ENCODE data around the gene UPK3BL1.
"Not testable (repeated sequence)": the region's sequence is repeated elsewhere in the genome, so short reads cannot be mapped to it uniquely, and the experiment has no call there.

The UPK3BL1 gene, protein sequence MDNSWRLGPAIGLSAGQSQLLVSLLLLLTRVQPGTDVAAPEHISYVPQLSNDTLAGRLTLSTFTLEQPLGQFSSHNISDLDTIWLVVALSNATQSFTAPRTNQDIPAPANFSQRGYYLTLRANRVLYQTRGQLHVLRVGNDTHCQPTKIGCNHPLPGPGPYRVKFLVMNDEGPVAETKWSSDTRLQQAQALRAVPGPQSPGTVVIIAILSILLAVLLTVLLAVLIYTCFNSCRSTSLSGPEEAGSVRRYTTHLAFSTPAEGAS

DNA sequence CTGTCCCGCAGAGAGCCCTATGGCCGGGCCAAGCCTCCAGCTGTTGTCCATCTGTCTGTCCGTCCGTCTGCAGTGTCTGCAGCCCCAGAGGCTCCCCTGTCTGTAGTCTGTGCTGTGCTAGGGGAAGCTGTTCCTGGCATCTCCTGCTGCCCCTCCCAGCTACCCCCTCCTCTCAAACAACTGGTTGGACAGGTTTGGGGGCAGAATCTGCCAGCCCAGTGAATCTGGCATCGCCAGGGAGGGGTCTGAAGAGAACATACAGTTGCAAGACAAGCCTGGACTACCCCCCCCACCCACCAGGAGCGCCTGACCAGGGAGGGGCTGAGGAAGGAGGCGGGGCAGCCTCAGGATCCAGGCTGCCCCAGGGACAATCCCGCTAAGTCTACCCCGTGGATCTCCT is at the start of gene UPK3BL1:
Gene UPK3BL1 (minus strand): TSS at position 101 of the 400 bp plus-strand sequence. CDS start 50 bp downstream, at position 51.
- not testable (repeated sequence) for DNase-seq

DNA sequence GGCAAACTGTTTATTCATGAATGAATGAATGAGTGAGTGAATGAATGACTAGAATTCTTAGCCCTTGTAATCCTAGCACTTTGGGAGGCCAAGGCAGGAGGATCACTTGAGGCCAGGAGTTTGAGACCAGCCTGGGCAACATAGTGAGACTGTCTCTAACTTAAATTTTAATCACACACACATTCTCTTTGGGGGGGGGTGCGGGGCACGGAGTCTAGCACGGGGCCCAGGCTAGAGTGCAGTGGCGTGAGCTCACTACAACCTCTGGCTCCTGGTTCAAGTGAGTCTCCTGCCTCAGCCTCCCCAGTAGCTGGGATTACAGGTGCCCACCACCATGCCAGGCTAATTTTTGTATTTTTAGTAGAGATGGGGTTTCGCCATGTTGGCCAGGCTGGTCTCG is 48.0 kb upstream of the UPK3BL1 start:
- DNase-seq: not testable (repeated sequence)

DNA sequence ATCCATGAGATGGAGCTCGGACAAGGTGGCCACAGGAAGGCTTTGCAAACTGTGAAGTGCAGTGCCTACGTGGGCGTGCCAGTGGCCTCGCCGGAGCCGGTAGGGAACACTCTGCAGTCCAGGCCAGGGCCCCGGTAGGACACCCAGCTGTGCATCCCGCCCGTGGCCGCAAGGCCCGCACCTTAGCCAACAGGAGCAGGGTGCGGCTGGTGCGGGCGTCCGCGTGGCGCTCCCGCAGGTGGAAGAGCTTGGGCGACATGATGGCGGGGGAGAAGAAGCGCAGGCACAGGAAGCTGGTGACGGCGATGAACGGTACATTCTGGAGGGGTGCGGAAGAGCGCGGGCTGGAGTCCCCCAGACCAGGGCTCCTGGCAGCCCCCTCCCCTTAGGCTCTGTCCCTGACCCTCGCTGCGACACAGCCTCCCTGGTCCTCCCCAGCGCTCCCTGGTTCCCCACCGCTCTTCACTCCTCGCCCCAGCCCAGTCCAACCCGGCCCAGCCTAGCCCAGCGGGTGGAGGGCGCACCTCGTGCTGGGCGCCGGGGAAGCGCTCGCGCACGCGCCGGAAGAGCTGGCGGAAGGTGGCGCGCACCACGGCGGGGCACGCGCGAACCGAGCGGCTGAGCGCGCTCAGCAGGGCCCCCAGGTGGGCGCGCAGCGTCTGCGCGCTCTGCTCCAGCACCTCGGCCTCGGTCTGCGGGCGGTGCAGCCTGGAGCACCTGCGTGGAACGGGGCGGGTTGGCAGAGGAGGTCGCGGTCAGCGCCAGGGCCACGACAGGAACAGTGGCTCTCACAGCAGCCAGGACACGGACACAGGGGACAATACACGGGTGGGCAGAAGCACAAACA is 47.1 kb upstream of the UPK3BL1 start:
- not testable (repeated sequence) for DNase-seq

DNA sequence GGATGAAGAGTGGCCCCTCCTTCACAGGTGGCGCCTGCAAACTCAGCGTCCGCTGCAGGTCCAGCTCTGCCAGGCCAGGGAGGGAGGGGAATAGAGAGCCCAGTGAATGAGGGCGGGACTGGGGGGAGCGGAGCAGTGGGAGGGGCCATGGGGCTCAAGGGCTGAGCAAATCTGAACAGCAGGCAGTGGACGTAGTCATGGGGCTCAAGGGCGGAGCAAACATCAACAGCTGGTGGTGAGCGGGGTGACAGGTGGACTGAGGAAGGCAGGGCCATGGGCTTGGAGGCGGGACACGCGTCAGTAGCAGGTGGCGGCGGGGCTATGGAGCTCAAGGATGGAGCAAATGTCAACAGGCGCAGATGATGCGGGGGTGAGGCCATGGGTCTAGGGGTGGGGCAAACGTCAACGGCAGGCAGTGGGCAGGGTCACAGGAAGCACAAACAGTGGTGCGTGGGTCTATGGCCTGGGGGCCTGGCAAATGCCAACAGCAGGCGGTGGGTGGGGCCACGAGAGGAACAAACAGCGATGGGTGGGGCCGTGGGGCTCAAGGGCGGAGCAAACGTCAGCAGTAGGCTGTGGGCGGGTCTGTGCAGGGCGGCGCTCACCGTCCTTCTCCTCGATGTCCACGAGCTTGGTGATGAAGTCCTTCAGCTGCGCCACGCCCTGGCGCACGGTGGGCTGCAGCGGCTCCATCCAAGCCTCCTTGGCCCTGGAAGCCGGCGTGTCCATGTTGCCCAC is 45.9 kb upstream of the UPK3BL1 start:
- not testable (repeated sequence) for DNase-seq

DNA sequence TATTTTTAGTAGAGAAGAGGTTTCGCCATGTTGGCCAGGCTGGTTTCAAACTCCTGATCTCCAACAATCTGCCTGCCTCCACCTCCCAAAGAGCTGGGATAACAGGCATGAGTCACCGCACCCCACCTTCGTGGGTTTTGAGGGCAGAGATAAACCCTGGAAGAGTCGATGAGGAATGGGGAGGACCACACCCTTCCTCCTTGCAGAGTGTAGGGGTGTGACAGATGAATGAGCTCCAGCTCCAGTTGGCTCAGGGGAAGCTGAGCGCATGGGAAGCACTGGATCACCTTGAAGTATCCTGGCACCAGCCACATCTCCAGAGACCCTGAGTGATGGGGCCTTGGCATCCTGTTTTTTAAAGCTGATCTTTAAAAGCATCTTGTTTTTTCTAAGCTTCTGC is 40.0 kb upstream of the UPK3BL1 start:
- not testable (repeated sequence) for DNase-seq

DNA sequence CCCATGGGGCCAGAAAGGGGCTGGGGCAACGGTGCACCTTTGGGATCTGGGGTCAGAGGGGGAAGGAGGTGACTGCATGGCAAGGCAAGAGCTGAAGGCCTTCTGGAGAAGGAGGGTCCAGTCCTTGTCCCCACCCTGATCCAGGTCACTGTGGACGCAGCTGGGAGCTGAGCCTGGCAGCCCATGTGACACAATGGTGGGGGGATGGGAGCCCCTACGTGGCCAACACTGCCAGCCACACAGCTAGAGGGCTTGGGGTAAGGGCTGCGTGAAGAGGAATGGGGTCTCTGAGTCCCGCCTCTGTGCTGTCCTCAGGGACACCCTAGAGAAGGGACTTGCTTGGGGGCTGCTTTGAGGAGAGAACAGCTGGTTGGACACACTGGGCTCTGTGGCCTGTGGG is 38.2 kb upstream of the UPK3BL1 start:
- not testable (repeated sequence) for DNase-seq

DNA sequence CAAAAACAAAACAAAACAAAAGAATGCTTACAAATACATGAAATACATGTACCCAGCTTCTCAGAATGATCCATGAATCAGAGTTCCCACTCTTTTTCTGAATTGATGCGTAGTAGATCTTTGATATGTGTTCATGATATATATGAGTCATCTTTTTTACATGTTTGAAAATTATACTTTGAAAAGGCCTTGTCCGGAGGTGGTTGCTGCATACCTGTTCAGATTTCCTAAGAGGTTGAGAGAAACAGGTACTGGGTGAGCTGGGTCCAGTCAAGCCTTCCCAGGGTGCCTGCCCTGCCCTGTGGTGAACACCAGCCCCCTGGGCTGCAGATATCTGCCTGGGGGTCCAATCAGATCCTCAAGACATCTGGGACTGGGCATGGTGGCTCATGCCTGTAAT is 33.0 kb upstream of the UPK3BL1 start:
- not testable (repeated sequence) for DNase-seq

DNA sequence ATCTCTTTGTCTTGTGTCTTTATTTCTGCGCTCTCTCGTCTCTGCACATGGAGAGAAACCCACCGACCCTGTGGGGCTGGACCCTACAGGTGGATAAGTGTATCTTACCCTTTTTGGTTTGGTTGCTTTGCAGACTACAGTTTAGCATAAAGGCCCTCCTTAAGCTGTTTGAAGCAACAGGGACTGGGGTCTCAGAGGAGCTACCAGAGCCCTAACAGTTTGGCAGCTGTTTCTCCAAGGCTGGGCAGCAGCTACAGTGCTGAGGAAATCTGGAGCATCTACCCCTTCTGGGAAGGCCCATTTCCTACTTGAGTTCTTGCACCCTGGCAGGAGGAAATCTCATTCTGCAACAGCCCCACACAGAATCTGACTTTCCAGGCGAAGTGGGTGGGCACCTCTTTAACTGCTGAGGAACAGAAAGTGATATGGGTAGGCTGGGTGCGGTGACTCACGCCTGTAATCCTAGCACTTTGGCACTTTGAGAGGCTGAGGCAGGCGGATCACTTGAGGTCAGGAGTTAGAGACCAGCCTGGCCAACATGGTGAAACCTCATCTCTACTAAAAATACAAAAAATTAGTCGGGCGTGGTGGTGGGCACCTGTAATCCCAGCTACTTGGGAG is 31.0 kb upstream of the UPK3BL1 start:
- DNase-seq: not testable (repeated sequence)

DNA sequence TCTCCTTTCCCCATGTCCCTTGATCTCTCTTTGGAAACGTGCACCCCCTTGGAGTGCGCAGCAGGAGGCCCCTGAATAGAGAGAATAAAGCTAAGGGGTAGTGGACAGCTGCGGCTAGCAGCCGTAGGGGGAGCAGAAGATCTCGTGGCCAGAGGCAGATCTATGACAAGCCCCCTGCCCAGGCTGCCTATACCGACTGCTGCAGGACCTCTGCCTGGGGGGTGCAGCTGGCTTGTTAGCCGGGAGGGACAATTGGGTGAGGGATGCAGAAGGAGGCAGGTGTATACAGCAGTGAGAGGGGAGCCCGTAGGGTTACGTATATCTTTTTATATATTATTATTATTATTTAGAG is 29.3 kb upstream of the UPK3BL1 start:
- not testable (repeated sequence) for DNase-seq

DNA sequence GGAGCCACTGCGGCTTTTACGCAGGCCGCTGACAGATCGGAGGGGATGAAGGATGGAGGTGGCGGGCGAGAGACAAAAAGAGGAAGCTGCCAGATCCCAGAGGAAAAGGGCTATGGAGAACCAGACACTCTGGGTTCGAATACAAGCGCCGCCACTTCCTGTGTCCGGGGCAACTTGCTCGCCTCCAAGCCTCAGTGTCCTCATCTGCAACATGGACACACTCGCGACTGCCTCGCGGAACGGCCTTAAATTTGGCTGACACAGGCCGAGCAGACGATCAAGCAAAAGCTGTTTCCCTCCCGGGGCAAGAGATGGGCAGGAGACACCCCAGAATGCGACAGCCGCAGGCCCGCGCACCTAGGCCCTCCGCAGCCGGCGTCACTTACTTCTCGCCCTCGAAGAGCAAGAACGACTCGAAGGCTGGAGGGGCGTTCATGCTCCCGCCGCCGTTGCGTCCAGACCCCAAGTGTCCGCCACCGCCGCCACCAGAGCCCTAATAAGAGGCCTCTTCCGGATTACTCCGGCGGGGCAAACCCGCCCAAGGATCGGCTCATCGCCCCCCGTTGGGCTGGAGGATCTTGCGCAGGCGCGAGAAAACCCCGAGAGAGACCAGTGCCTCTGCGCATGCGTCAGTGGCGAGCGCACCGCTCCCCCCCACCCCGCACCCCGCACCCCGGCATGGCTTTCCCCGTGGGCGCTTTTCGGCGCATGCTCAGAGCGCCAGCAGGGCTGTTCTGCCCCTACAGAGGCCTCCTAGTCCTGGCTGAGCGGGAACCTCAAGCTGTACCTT is 28.8 kb upstream of the UPK3BL1 start, which contains the start of gene POLR2J2:
Gene POLR2J2 (minus strand): TSS at position 498 of the 790 bp plus-strand sequence. CDS start 62 bp downstream, at position 436.
- DNase-seq: not testable (repeated sequence)

DNA sequence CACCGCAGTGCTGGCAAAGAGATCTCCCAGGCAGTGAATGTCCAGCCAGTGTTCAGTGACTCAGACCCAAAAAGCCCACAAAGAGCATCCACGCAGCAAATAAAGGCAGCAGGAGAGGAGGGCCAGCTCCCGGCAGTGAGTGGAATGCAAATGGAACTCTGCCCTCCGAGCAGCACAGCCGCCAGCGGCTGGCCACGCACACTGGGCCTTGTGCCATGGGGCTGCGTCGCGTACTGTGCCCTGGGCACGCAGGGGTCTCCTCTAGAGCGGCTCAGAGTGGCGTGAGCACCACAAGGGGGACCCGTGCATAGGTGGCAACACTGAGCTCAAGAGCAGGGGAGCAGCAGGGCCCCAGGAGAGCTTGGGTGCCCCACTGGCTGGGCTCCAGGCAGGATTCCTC is 24.9 kb upstream of the UPK3BL1 start:
- not testable (repeated sequence) for DNase-seq

DNA sequence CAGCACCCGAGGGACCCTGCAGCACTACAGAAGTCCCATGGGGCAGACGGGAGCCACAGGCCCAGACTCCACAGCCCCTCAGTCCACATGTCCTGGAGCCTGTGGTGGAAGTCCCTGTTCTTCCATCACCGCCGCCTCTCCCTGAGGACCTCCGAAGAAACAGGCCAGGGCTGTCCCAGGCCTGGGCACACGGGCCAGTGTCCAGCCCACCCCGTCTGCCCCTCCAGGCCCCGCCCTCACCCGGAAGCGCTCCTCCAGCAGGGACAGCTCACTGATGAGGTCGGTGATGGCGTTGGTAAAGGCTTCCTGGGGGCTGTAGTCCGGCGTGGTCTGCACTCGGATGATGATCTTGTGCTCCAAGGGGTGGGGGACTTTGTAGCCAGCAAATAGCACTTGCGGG is 24.3 kb upstream of the UPK3BL1 start:
- not testable (repeated sequence) for DNase-seq

DNA sequence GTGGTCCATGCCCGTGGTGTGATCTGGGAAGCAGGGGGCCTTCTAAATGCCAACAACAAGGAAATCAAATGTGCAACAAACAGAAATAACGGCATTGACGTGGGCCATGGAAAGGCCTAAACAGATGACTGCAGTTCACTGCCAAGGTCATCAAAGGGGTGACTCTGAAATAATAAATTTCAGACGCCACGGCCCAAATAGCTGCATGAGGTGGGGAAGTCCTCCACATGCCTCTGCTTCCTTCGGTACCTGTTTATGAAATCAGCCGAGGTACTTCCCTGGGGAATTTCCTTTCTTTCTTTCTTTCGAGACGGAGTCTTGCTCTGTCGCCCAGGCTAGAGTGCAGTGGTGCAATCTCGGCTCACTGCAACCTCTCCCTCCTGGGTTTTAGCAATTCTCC is 22.2 kb upstream of the UPK3BL1 start:
- DNase-seq: not testable (repeated sequence)

DNA sequence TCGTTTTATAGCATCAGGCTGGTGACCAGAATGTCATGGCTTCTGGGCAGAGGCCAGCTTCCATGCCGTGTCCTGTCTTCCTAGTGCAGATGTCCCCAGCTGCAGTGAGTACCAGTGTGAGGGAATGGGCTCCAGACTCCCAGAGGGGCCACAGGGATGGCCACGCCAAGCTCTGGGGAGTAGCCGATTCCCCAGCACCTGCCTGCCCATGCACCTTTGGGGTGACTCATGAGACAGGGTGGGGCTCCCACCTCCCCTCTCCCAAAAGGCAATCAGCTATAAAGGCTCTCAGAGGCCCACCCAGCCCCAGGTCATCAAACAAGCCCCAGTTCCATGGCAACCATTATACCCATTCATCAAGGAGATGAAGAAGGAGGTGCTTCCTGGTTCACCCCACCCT is 7.3 kb upstream of the UPK3BL1 start, which contains the start of gene SPDYE2B:
Gene SPDYE2B (plus strand): TSS at position 396 of the 400 bp plus-strand sequence. CDS start 2,030 bp downstream, outside the sequence.
- not testable (repeated sequence) for DNase-seq

DNA sequence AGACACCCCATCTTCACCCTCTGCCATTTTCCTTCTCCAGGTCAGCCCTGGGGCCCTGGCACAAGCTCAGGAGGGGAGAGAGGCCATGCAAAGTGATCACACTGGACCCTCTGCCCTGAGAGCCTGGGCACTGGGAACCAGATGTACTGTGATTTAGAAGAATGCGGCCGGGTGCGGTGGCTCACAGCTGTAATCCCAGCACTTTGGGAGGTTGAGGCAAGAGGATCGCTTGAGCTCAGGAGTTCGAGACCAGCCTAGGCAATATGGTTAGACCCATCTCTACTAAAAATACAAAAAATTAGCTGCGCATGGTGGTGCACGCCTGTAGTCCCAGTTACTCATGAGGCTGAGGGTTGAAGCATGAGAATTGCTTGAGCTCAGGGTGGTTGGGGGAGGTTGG is 5.2 kb upstream of the UPK3BL1 start:
- not testable (repeated sequence) for DNase-seq

DNA sequence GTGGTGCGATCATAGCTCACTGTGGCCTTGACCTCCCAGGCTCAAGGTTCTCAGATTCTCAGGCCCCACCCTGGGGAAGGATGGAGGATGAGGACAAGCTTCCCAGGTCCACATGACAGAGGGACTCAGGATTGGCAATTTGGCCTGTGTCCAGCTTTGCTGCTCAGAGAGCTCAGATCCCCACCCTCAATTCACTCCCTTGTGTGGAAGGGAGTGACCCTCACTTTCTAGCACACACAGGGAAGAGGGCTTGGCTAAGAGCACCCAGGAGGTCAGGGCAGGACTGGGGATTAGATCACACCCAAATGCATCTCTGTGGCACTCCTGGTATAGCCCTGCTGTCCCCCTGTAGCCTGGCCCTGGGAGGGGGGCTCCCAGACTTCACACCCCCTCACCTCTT is 813 bp upstream of the UPK3BL1 start:
- not testable (repeated sequence) for DNase-seq

DNA sequence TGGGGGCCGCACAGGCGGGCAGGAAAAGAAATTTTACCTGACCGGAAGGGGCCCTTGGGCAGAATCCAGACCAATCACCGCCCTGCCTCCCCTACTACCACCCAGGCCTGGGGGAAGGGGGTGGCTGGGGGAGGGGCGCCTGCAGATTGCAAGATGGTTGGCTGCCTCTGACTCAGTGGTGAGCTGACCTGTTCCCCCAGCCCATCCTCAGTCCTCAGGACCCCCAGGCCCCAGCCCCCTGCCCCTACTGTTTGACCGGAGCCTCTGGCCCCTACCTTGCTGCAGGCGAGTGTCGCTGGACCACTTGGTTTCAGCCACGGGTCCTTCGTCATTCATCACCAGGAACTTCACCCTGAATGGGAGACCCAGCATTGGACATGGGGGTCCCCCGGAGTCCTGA is 3.7 kb downstream of the UPK3BL1 start:
- DNase-seq: not testable (repeated sequence)

DNA sequence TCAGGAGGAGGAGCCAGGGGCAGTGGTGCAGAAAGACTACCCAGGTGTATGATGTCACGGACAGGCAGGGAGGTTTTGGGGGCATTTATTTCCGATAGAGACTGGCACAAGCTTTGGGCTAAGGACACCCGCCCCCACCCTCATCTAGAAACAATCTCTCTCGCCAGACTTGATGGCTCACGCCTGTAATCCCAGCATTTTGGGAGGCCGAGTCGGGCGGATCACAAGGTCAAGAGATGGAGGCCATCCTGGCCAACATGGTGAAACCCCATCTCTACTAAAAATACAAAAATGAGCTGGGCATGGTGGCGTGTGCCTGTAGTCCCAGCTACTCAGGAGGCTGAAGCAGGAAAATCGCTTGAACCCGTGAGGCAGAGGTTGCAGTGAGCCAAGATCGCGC is 5.6 kb downstream of the UPK3BL1 start:
- not testable (repeated sequence) for DNase-seq

DNA sequence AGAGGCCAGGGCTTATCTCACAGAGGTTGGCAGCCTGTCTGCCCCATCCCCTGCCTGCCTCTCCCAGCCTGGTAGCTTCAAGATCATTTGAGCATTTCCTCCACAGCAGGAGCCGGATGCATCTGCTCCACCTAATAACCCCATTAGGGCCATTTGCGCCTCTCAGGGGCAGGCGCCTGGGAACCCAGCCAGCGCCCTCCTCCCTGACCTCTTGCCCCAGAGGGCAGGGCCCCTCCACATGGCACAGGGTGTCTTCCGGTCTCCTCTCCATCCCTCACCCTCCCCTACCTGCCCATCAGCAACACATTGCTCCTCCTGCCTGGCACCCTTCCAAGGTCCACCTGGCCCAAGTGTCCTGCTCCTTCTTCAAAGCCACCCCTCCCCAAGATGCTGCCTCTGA is 7.2 kb downstream of the UPK3BL1 start:
- DNase-seq: not testable (repeated sequence)

DNA sequence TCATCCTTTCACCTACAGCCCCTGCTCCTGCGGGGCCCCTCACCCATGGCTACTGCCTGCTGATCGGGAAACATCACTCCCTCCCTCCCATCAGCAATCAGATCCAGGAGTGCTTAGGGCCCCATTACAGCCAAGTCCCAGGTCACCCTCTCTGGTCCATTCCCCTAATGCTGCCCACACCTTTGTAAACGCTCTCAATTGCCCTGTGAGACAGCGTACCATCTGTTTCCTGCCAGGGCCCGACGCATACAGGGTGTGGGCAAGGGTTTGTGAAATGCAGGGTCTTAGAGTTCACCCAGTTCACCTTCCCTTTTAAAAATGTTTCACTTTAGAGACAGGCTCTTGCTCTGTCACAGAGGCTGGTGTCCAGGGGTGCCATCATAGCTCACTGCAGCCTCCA is 8.3 kb downstream of the UPK3BL1 start:
- not testable (repeated sequence) for DNase-seq

DNA sequence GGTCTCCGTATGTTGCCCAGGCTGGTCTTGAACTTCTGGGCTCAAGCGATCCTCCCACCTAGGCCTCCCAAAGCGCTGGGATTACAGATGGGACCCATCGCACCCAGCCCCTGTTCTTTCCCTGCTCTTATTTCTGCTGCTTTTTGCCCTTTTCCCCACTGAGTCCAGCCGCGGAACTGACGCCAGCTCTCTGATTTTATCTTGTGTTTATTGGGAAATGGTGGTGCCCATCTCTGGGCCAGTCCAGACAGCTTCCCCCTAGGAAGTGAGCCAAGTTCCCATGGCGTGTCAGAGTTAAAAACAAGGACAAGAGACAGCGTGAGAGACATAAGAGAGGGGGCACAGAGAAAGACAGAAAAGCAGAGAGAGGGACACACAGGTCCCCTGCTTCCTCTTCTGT is 12.0 kb downstream of the UPK3BL1 start:
- not testable (repeated sequence) for DNase-seq
